ENCODE measurements around the gene RALGPS1. TPM values are rescaled to one million over a fixed set of nuclear protein-coding genes. Genes with fewer than 3 reads are reported as not detected.

The RALGPS1 gene
- total and polyA plus RNA-seq, 4 experiments from 2014 or later: 0.84 to 10.3 (median 5.8) TPM

DNA sequence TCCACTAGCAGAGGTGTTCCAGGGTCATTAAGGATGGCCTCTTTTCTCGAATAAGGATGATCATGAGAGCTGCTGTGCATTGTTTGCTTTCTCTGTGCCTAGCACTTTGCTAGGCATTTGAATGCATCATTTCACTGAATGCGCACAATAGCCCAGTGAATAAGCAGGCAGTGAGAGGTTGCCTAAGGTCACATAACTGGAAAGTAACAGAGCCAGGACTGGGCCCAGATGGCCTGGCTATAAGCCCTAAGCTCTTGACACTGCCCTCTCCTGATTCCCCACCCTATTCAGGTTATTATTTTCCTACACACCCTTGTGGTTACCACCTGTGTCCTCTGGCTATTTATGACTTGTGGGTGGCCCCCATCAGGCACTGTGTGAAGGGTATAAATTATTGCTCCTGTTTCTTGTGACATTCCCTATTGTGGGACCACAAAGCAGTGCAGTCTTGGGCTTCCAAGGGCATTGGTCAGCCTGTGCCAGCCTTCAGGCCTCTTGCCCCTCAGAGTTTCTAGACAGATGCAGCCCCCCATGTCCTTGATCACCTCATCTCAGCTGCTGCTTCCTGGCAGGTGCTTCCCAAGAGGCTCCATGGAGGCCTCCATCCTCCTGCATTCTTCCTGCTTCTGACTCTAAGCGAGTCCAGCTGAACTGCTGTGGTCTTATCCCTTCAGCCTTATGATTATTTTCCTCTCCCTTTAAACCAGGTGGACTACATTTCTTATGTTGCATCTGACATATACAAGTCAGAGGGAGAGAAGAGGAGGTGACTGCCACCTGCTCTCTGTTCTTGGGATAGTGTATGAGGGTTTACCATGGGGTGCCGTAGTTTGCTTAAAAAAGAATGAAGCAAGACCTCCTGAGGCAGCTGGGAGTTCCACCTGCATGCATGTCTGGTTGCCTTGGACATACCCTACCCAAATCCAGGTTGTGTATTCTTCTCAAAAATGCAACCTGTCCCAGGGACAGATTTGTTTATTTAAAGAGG is 160.3 kb downstream of the RALGPS1 start:
- ChIA-PET CTCF (ENCODE audit: partially characterized antibody) (no interaction called here), POLR2A (ENCODE audit: partially characterized antibody) (no interaction called here)
- Histone ChIP-seq H3K9me3 (ENCODE audit: control insufficient read depth in 1 of 2, low read length in 2 of 2) (no peaks in the 10 kb centered on the region), H3K4me3 (ENCODE audit: low read length in 2 of 2) (no peak overlapping the region), H3K27me3 (ENCODE audit: insufficient read depth, low read length) (no peaks in the 10 kb centered on the region), H3K27ac (ENCODE audit: low read depth, low read length) (no peak overlapping the region), H3K36me3 (ENCODE audit: insufficient read depth, low read length) (no peaks in the 10 kb centered on the region), H3K4me1 (ENCODE audit: insufficient read depth, low read length) (peaks cover 5% of the 10 kb centered on the region)
- H3K27me3 Mint-ChIP-seq: no peaks in the 10 kb centered on the region
- H3K27ac Mint-ChIP-seq: no peak overlapping the region
- H3K4me1 Mint-ChIP-seq: peaks cover 0 to 6% (median under 1%) of the 10 kb centered on the region in 4 donors
- peaks cover 9 to 25% of the 10 kb centered on the region in 2 donors for H3K36me3 Mint-ChIP-seq
- peaks cover 0 to 15% (median 7%) of the 10 kb centered on the region in 8 donors for H3K9me3 Mint-ChIP-seq
- no peak for DNase-seq
- intact Hi-C loops (cut with micrococcal nuclease): no loop called here
- H3K4me3 Mint-ChIP-seq: no peak overlapping the region

- peaks cover 0 to 6% (median under 1%) of the 10 kb centered on the region in 4 donors for H3K4me1 Mint-ChIP-seq
- POLR2A ChIA-PET (ENCODE audit: partially characterized antibody): no interaction called here
- no peak overlapping the region for H3K27ac Mint-ChIP-seq
- no peak overlapping the region for H3K4me3 Mint-ChIP-seq
- DNase-seq: no peak
- H3K4me1 ChIP-seq (ENCODE audit: insufficient read depth, low read length): peaks cover 5% of the 10 kb centered on the region
- H3K36me3 Mint-ChIP-seq: peaks cover 9 to 25% of the 10 kb centered on the region in 2 donors
- H3K27me3 ChIP-seq (ENCODE audit: insufficient read depth, low read length): no peaks in the 10 kb centered on the region
- no peaks in the 10 kb centered on the region for H3K9me3 ChIP-seq (ENCODE audit: control insufficient read depth in 1 of 2, low read length in 2 of 2)
- intact Hi-C loops (cut with micrococcal nuclease): no loop called here
- no peak overlapping the region for H3K27ac ChIP-seq (ENCODE audit: low read depth, low read length)
- H3K4me3 ChIP-seq (ENCODE audit: low read length in 2 of 2): no peak overlapping the region
- H3K9me3 Mint-ChIP-seq: peaks cover 0 to 15% (median 7%) of the 10 kb centered on the region in 8 donors
- CTCF ChIA-PET (ENCODE audit: partially characterized antibody): no interaction called here
- no peaks in the 10 kb centered on the region for H3K27me3 Mint-ChIP-seq
- H3K36me3 ChIP-seq (ENCODE audit: insufficient read depth, low read length): no peaks in the 10 kb centered on the region
Measured at GRCh38 chr9:127075624-127076372, 161.2 kb downstream of the RALGPS1 start.

GRCh38 chr9:127076860-127077643 is 162.5 kb downstream of the RALGPS1 start:
- H3K4me1 ChIP-seq (ENCODE audit: insufficient read depth, low read length): peaks cover 5% of the 10 kb centered on the region
- H3K4me1 Mint-ChIP-seq: peaks cover 0 to 6% (median under 1%) of the 10 kb centered on the region in 4 donors
- H3K27ac ChIP-seq (ENCODE audit: low read depth, low read length): no peak overlapping the region
- CTCF ChIA-PET (ENCODE audit: partially characterized antibody): no interaction called here
- no peaks in the 10 kb centered on the region for H3K9me3 ChIP-seq (ENCODE audit: control insufficient read depth in 1 of 2, low read length in 2 of 2)
- peaks cover 6 to 15% of the 10 kb centered on the region in 2 donors for H3K36me3 Mint-ChIP-seq
- no peaks in the 10 kb centered on the region for H3K27me3 ChIP-seq (ENCODE audit: insufficient read depth, low read length)
- POLR2A ChIA-PET (ENCODE audit: partially characterized antibody): no interaction called here
- H3K4me3 ChIP-seq (ENCODE audit: low read length in 2 of 2): no peak overlapping the region
- H3K36me3 ChIP-seq (ENCODE audit: insufficient read depth, low read length): no peaks in the 10 kb centered on the region
- peaks cover 0 to 5% (median 2%) of the 10 kb centered on the region in 8 donors for H3K9me3 Mint-ChIP-seq
- no peak overlapping the region for H3K4me3 Mint-ChIP-seq
- DNase-seq: no peak
- intact Hi-C loops (cut with micrococcal nuclease): no loop called here
- H3K27ac Mint-ChIP-seq: no peak overlapping the region
- no peaks in the 10 kb centered on the region for H3K27me3 Mint-ChIP-seq

DNA sequence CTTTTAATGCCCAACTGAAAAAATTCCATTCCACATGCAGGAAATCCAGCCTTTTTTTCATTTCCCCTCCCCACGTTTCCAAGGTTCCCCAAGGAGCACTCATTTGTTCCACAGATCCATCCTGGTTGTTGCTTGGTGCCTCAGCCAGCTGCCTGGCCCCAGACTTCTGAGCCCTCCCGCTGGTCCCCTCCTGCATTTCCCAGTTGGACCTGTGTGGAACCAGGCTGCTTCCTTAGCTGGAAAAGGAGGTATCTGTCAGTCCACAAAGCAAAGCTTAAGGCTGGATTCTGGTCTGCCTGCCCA is 163.0 kb downstream of the RALGPS1 start:
- Mint-ChIP-seq H3K27me3 (no peaks in the 10 kb centered on the region), H3K36me3 (peaks cover 2 to 10% of the 10 kb centered on the region in 2 donors), H3K9me3 (no peaks in the 10 kb centered on the region), H3K27ac (no peak overlapping the region), H3K4me1 (peaks cover 0 to 6% (median under 1%) of the 10 kb centered on the region in 4 donors), H3K4me3 (no peak overlapping the region)
- Histone ChIP-seq H3K36me3 (ENCODE audit: insufficient read depth, low read length) (no peaks in the 10 kb centered on the region), H3K4me1 (ENCODE audit: insufficient read depth, low read length) (peaks cover 5% of the 10 kb centered on the region), H3K9me3 (ENCODE audit: control insufficient read depth in 1 of 2, low read length in 2 of 2) (no peaks in the 10 kb centered on the region), H3K27ac (ENCODE audit: low read depth, low read length) (no peak overlapping the region), H3K27me3 (ENCODE audit: insufficient read depth, low read length) (no peaks in the 10 kb centered on the region), H3K4me3 (ENCODE audit: low read length in 2 of 2) (no peak overlapping the region)
- CTCF ChIA-PET (ENCODE audit: partially characterized antibody): no interaction called here
- no peak for DNase-seq
- POLR2A ChIA-PET (ENCODE audit: partially characterized antibody): no interaction called here
- intact Hi-C loops (cut with micrococcal nuclease): no loop called here

- Mint-ChIP-seq H3K36me3 (peaks cover 2 to 10% of the 10 kb centered on the region in 2 donors), H3K4me1 (peaks cover 0 to 6% (median under 1%) of the 10 kb centered on the region in 4 donors), H3K27ac (peak overlapping the region in 1 of 7 donors; percentile 35), H3K9me3 (no peaks in the 10 kb centered on the region), H3K27me3 (no peaks in the 10 kb centered on the region), H3K4me3 (no peak overlapping the region)
- no peaks in the 10 kb centered on the region for H3K36me3 ChIP-seq (ENCODE audit: insufficient read depth, low read length)
- intact Hi-C loops (cut with micrococcal nuclease): no loop called here
- H3K9me3 ChIP-seq (ENCODE audit: control insufficient read depth in 1 of 2, low read length in 2 of 2): no peaks in the 10 kb centered on the region
- peaks cover 5% of the 10 kb centered on the region for H3K4me1 ChIP-seq (ENCODE audit: insufficient read depth, low read length)
- ChIA-PET POLR2A (ENCODE audit: partially characterized antibody) (no interaction called here), CTCF (ENCODE audit: partially characterized antibody) (no interaction called here)
- no peak for DNase-seq
- no peak overlapping the region for H3K27ac ChIP-seq (ENCODE audit: low read depth, low read length)
- H3K4me3 ChIP-seq (ENCODE audit: low read length in 2 of 2): no peak overlapping the region
- no peaks in the 10 kb centered on the region for H3K27me3 ChIP-seq (ENCODE audit: insufficient read depth, low read length)
Measured at GRCh38 chr9:127078336-127078735, 163.8 kb downstream of the RALGPS1 start.

- intact Hi-C loops (cut with micrococcal nuclease): no loop called here
- H3K27me3 Mint-ChIP-seq: no peaks in the 10 kb centered on the region
- H3K36me3 Mint-ChIP-seq: peaks cover 2 to 10% of the 10 kb centered on the region in 2 donors
- no peaks in the 10 kb centered on the region for H3K36me3 ChIP-seq (ENCODE audit: insufficient read depth, low read length)
- no peak for DNase-seq
- no peak overlapping the region for H3K4me3 Mint-ChIP-seq
- no peaks in the 10 kb centered on the region for H3K9me3 ChIP-seq (ENCODE audit: control insufficient read depth in 1 of 2, low read length in 2 of 2)
- no peaks in the 10 kb centered on the region for H3K9me3 Mint-ChIP-seq
- no peak overlapping the region for H3K4me3 ChIP-seq (ENCODE audit: low read length in 2 of 2)
- H3K27me3 ChIP-seq (ENCODE audit: insufficient read depth, low read length): no peaks in the 10 kb centered on the region
- ChIA-PET CTCF (ENCODE audit: partially characterized antibody) (no interaction called here), POLR2A (ENCODE audit: partially characterized antibody) (no interaction called here)
- no peak overlapping the region for H3K27ac ChIP-seq (ENCODE audit: low read depth, low read length)
- H3K4me1 Mint-ChIP-seq: peaks cover 0 to 6% (median under 1%) of the 10 kb centered on the region in 4 donors
- no peak overlapping the region for H3K27ac Mint-ChIP-seq
- H3K4me1 ChIP-seq (ENCODE audit: insufficient read depth, low read length): peaks cover 5% of the 10 kb centered on the region
Measured at GRCh38 chr9:127078988-127079387, 164.4 kb downstream of the RALGPS1 start.
